A673 (cell line): ENCODE data around the gene KLHL4. TPM values are rescaled to one million over a fixed set of nuclear protein-coding genes. Genes with fewer than 3 reads are reported as not detected.

ENCODE experiments used
- BruUV-seq: library from RNA; stranded (reverse); fragments of 400-500 nt; replicated peaks from 2 replicates; lab custom pipeline; 2021; lab: Mats Ljungman, UMichigan
- CTCF ChIA-PET: fragments of 300-600 bp; sonication (Branson Sonifier 250); formaldehyde crosslinking; loops from one replicate; lab custom pipeline; 2022; ENCODE audit warnings: antibody characterized with exemption; lab: Charles Lee
- POLR2A ChIA-PET: fragments of 300-600 bp; sonication (Branson Sonifier 250); formaldehyde crosslinking; loops from one replicate; lab custom pipeline; 2022; ENCODE audit warnings: antibody characterized with exemption; ENCODE audit not compliant: low non-redundant PET; lab: Charles Lee
- DNase-seq: peaks from one replicate; pipeline ENCODE4 v3.0.0-alpha.2; 2015; ENCODE audit warnings: low spot score
- H3K27ac ChIP-seq: fragments of 200-600 bp; sonication (generic); 2 replicates; pipeline ENCODE4 v1.5.1; 2016; ENCODE audit warnings: mixed run types, low read depth, mild to moderate bottlenecking, mixed read lengths, antibody characterized with exemption, low read length; ENCODE audit not compliant: poor library complexity, severe bottlenecking
- H3K27me3 ChIP-seq: fragments of 200-600 bp; sonication (generic); replicated peaks from 2 replicates; pipeline ENCODE4 v1.6.1; 2017; ENCODE audit warnings: mixed run types, low read depth, mild to moderate bottlenecking, mixed read lengths, antibody characterized with exemption, low read length; ENCODE audit not compliant: insufficient read depth, poor library complexity
- H3K36me3 ChIP-seq: fragments of 200-600 bp; sonication (generic); 2 replicates; pipeline ENCODE4 v1.6.1; 2016; ENCODE audit warnings: mixed run types, mild to moderate bottlenecking, mixed read lengths, antibody characterized with exemption, low read length; ENCODE audit not compliant: insufficient read depth, poor library complexity, severe bottlenecking
- H3K4me1 ChIP-seq: fragments of 200-600 bp; sonication (generic); 2 replicates; pipeline ENCODE4 v1.6.1; 2017; ENCODE audit warnings: mixed run types, mild to moderate bottlenecking, mixed read lengths, antibody characterized with exemption, low read length; ENCODE audit not compliant: insufficient read depth, poor library complexity, severe bottlenecking
- H3K4me3 ChIP-seq: fragments of 200-600 bp; sonication (generic); 2 replicates; pipeline ENCODE4 v1.5.1; 2016; ENCODE audit warnings: low read depth, mixed run types, mild to moderate bottlenecking, mixed read lengths, low read length; ENCODE audit not compliant: poor library complexity, severe bottlenecking
- H3K9me3 ChIP-seq: fragments of 200-600 bp; sonication (generic); 2 replicates; pipeline ENCODE4 v1.6.1; 2016; ENCODE audit warnings: mixed run types, low read depth, mild to moderate bottlenecking, mixed read lengths, antibody characterized with exemption, low read length; ENCODE audit not compliant: poor library complexity, severe bottlenecking
- EZH2 ChIP-seq: fragments of 200-600 bp; sonication (generic); IDR thresholded peaks from 2 replicates; pipeline ENCODE4 v1.6.1; 2017; ENCODE audit warnings: borderline replicate concordance, low read depth, mild to moderate bottlenecking, mixed read lengths, antibody characterized with exemption, low read length; ENCODE audit not compliant: poor library complexity, severe bottlenecking
- intact Hi-C: fragments of 100-400 bp; cut with micrococcal nuclease; formaldehyde crosslinking; loops from one replicate; pipeline ENCODE4 v1.10.0; 2022; ENCODE audit not compliant: unreplicated experiment
- total RNA-seq: library from RNA; stranded (reverse); gene quantifications from 2 replicates; pipeline ENCODE4 v1.2.3, GENCODE V29; 2021
- TF ChIP-seq, protein P1 (sequence below): fragments of 300-800, 200-600 bp; sonication (generic); conservative IDR thresholded peaks from 2 replicates; pipeline ENCODE4 v1.5.1; 2017; ENCODE audit warnings: low read depth, mild to moderate bottlenecking, antibody characterized with exemption, low read length, moderate library complexity, mixed read lengths

Gene KLHL4
- total RNA-seq, 1 experiment from 2014 or later = 0.34 TPM

DNA sequence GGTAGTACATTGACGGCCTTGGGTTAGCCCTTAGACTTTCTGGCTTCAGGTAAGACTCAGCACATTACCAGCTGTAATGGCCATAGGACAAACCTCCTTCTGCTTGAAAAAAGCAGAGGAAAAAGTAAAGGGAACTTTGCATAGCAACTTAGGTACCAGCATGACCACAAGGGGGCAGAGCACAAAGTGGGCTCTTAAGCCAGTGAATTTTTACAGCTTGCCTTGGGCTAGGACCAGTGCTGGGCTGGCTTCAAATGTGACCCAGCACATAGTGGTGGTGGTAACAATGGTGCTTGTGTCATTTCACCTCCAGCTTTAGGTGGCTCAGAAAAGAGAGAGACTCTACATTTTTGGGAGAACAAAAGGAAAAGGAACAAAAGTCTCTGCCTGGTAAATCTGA, 66.1 kb downstream of the KLHL4 start:
- ChIA-PET CTCF (interaction anchor here (0.6 kb wide), 2 partner anchors 32 to 142 kb away, joined by 4 to 6 read pairs; no protein-coding TSS in a partner anchor), POLR2A (no interaction called here)
- peak; percentile 9 for DNase-seq
- no peaks in the 10 kb centered on the region for H3K4me1 ChIP-seq
- H3K4me3 ChIP-seq = no peak overlapping the region
- H3K27ac ChIP-seq = no peak overlapping the region
- TF ChIP-seq, protein P1, sequence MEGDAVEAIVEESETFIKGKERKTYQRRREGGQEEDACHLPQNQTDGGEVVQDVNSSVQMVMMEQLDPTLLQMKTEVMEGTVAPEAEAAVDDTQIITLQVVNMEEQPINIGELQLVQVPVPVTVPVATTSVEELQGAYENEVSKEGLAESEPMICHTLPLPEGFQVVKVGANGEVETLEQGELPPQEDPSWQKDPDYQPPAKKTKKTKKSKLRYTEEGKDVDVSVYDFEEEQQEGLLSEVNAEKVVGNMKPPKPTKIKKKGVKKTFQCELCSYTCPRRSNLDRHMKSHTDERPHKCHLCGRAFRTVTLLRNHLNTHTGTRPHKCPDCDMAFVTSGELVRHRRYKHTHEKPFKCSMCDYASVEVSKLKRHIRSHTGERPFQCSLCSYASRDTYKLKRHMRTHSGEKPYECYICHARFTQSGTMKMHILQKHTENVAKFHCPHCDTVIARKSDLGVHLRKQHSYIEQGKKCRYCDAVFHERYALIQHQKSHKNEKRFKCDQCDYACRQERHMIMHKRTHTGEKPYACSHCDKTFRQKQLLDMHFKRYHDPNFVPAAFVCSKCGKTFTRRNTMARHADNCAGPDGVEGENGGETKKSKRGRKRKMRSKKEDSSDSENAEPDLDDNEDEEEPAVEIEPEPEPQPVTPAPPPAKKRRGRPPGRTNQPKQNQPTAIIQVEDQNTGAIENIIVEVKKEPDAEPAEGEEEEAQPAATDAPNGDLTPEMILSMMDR = peak; percentile 53
- TF ChIP-seq EZH2 = no peak
- intact Hi-C loops = no loop called here
- no peaks in the 10 kb centered on the region for H3K36me3 ChIP-seq
- no TSS peak for BruUV-seq
- peaks cover 12% of the 10 kb centered on the region for H3K9me3 ChIP-seq
- H3K27me3 ChIP-seq = no peaks in the 10 kb centered on the region

DNA sequence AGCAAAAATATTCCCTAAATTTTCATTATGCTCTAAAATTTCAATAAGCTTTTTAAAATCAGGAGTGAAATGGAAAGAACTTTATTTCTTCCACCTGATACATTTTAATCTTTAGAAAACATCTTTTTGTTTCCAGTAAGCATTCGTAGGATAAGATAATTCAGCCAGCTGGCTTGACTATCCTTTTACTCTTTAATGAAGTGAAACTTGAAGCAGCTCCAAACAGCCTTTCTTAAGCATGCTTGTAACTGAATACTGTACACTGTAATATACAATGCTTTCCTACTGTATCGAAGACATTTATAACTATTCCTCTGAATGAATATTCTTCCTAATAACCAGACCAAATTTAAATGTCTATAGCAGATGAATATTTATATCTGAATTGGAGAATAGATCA, 98.8 kb downstream of the KLHL4 start:
- Histone ChIP-seq H3K27ac (no peak overlapping the region), H3K9me3 (no peaks in the 10 kb centered on the region), H3K4me1 (no peaks in the 10 kb centered on the region), H3K36me3 (no peaks in the 10 kb centered on the region), H3K4me3 (no peak overlapping the region), H3K27me3 (no peaks in the 10 kb centered on the region)
- no TSS peak for BruUV-seq
- TF ChIP-seq, protein P1 = no peak
- TF ChIP-seq EZH2 = no peak
- POLR2A ChIA-PET = no interaction called here
- no peak for DNase-seq
- CTCF ChIA-PET = no interaction called here
- intact Hi-C loops = no loop called here

DNA sequence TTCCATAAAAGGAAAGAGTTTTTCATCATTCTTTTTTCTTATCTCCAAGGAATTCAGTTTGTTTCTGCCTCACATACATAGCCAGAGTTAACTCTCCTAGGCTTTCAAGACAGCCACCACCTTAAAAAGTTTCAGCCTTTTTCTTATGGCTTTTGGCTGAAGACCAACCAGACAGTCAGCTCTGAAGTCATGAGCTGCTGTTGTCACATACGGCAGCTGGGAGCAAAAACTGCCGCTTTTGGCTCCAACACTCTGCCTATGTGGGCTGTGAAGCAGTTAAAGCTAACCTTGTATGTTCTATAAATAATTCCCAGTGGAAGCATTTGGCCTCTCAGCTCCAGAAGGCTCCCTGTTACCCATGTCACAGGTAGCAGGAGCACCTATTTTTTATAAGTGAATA, 104.1 kb downstream of the KLHL4 start:
- intact Hi-C loops = no loop called here
- H3K4me3 ChIP-seq = no peak overlapping the region
- H3K27ac ChIP-seq = no peak overlapping the region
- BruUV-seq = no TSS peak
- ChIA-PET POLR2A (no interaction called here), CTCF (no interaction called here)
- TF ChIP-seq EZH2 = no peak
- TF ChIP-seq, protein P1 = no peak
- H3K27me3 ChIP-seq = no peaks in the 10 kb centered on the region
- H3K9me3 ChIP-seq = no peaks in the 10 kb centered on the region
- H3K4me1 ChIP-seq = no peaks in the 10 kb centered on the region
- no peak for DNase-seq
- no peaks in the 10 kb centered on the region for H3K36me3 ChIP-seq
